ENCODE results near the gene MACROD2. TPM values are rescaled to one million over a fixed set of nuclear protein-coding genes. Genes with fewer than 3 reads are reported as not detected.

MACROD2 gene
- total RNA-seq, 1 donor from 2014 or later = 6.7 TPM

DNA sequence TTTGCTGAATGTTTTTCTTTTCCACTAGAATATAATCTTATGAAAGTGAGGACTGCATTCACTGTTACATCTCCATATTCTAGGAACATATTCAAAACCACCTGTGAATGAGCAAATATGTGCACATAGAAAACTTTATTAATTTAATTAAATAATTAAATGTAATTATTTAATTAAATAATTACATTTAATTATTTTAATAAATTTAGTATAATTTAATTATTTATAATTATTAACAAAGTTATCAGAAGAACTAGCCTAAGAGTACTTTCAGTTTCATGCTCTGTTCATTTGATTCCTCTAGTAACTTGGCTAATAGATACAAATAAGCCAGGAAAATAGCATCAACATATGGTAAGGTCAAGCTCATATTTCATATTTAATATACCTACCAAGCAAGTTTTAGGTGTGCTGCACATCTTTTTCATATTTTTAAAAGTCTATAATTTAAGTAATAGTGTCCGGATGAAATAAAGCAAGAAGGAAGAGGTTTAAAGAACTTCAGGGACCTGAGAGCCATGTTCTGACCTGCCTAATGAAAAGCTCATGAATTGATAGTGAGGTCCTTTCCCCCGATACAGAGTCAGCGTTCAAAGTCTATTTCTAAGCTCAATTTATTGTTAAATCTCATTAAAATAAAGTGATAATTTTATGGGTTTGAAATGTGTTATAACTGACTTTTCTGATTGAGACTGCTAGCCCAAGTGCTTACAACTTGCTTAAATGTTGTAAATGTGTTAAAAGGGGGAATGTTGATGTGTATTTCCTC lies 703.5 kb downstream of the MACROD2 start:
- TF ChIP-seq, protein P1, sequence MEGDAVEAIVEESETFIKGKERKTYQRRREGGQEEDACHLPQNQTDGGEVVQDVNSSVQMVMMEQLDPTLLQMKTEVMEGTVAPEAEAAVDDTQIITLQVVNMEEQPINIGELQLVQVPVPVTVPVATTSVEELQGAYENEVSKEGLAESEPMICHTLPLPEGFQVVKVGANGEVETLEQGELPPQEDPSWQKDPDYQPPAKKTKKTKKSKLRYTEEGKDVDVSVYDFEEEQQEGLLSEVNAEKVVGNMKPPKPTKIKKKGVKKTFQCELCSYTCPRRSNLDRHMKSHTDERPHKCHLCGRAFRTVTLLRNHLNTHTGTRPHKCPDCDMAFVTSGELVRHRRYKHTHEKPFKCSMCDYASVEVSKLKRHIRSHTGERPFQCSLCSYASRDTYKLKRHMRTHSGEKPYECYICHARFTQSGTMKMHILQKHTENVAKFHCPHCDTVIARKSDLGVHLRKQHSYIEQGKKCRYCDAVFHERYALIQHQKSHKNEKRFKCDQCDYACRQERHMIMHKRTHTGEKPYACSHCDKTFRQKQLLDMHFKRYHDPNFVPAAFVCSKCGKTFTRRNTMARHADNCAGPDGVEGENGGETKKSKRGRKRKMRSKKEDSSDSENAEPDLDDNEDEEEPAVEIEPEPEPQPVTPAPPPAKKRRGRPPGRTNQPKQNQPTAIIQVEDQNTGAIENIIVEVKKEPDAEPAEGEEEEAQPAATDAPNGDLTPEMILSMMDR (conservative IDR thresholded peaks at IDR 0.05) = no peak
- Mint-ChIP-seq H3K27me3 (peaks cover 4% of the 10 kb centered on the region), H3K9me3 (peaks cover 5% of the 10 kb centered on the region), H3K4me1 (ENCODE audit: unreplicated experiment) (peaks cover 41% of the 10 kb centered on the region), H3K4me3 (no peak overlapping the region), H3K36me3 (no peaks in the 10 kb centered on the region), H3K27ac (no peak overlapping the region)
- no peak for DNase-seq (ENCODE audit: extremely low spot score, unreplicated experiment)

DNA sequence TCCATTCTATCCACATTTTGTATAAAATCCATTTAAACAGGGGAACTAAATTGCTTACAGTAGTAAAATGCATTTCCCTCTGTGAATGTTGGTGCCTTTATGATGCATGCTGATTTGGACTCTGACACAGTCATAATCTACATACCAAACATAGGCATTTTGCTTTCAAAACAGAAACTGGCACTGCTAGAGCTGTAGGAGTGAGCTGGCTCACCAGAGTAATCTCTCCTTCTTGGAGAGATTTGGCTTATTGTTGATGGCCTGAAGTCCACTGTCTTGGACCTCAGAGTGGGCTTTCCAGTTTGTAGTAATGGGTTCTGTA lies 705.3 kb downstream of the MACROD2 start:
- H3K27ac Mint-ChIP-seq = peak overlapping the region; percentile 73

DNA sequence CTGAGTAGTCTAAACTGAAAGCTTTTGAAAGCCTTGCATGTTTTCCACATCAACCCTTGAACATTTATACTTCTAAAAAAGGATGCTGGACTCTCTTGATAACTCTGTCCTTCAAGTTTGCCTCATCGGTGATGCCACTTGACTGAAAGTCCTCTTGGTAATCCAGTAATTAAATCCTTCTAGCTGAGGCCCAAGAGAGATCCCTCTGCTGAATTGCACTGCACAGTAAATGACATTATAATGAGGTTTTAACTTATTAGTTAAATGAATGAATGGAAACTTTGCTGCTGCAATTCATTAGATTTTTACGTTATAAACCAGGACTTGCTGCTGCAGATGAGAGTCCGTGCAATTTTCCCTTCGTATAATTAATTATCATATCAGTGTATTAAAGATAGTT lies 706.0 kb downstream of the MACROD2 start:
- Mint-ChIP-seq H3K27ac (no peak overlapping the region), H3K36me3 (no peaks in the 10 kb centered on the region), H3K4me3 (no peak overlapping the region), H3K27me3 (no peaks in the 10 kb centered on the region), H3K9me3 (no peaks in the 10 kb centered on the region), H3K4me1 (ENCODE audit: unreplicated experiment) (peaks cover 38% of the 10 kb centered on the region)
- TF ChIP-seq, protein P1 (conservative IDR thresholded peaks at IDR 0.05) = no peak
- DNase-seq (ENCODE audit: extremely low spot score, unreplicated experiment) = no peak

More for the DNA sequence above, 705.3 kb downstream of the MACROD2 start:
- TF ChIP-seq, protein P1 (conservative IDR thresholded peaks at IDR 0.05) = no peak
- DNase-seq (ENCODE audit: extremely low spot score, unreplicated experiment) = no peak
- H3K4me3 Mint-ChIP-seq = no peak overlapping the region
- H3K9me3 Mint-ChIP-seq = no peaks in the 10 kb centered on the region
- H3K36me3 Mint-ChIP-seq = no peaks in the 10 kb centered on the region
- no peaks in the 10 kb centered on the region for H3K27me3 Mint-ChIP-seq
- H3K4me1 Mint-ChIP-seq (ENCODE audit: unreplicated experiment) = peaks cover 44% of the 10 kb centered on the region

DNA sequence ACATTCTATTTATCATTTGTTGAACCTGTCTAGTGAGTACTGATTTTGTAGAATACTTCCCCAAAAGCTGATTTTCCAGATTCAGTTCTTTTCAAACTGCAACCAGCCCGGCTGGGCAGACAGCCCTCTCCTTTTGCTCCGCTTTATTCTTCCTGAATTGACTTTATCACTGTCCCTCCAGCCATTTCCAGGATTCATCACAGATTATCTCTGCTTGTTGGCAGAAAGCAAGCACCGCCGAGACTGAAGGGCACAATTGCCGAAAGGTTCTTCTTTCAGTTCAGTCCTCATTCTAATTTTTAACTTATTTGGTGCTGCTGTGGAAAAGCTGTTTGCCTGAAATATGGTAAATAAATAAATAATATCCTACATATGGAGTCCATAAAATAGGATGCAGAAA lies 711.2 kb downstream of the MACROD2 start:
- no peaks in the 10 kb centered on the region for H3K27me3 Mint-ChIP-seq
- TF ChIP-seq, protein P1 (conservative IDR thresholded peaks at IDR 0.05) = no peak
- peak overlapping the region; percentile 21 for H3K27ac Mint-ChIP-seq
- no peak for DNase-seq (ENCODE audit: extremely low spot score, unreplicated experiment)
- peaks cover 39% of the 10 kb centered on the region for H3K4me1 Mint-ChIP-seq (ENCODE audit: unreplicated experiment)
- H3K4me3 Mint-ChIP-seq = no peak overlapping the region
- H3K9me3 Mint-ChIP-seq = no peaks in the 10 kb centered on the region
- no peaks in the 10 kb centered on the region for H3K36me3 Mint-ChIP-seq

DNA sequence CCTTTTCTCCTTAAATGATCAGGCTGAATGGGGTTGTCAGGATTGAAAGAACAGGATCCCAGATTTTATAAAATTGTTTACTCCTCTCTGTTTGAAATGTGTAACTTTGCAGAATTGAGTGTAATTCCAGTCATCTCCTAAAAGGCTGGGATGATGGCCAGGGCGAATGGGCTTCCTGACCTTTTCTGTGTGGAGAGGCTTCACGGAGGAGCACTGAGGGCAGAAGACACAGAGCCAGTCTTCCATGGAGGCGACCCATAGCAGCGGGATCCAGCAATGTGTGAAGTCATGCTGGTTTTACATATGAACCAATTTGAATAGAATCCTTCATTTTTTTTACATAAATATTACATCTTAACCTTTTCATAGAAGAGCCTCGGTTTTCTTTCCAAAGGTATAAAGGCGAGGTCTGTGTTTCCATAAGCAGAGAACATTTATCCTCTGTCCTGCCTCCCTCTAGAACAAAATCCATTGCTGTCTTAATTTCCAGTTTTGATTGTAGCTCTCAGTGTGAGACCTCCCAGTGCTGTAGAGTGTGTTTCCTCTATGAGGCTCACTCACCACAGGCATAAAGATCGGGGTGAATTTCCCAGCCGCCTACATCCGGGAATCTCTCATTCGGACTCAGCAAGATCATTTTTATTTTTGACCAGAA lies 711.8 kb downstream of the MACROD2 start:
- Mint-ChIP-seq H3K4me3 (no peak overlapping the region), H3K27ac (peak overlapping the region; percentile 67), H3K9me3 (no peaks in the 10 kb centered on the region), H3K36me3 (no peaks in the 10 kb centered on the region), H3K27me3 (no peaks in the 10 kb centered on the region), H3K4me1 (ENCODE audit: unreplicated experiment) (peaks cover 42% of the 10 kb centered on the region)
- DNase-seq (ENCODE audit: extremely low spot score, unreplicated experiment) = no peak
- TF ChIP-seq, protein P1 (conservative IDR thresholded peaks at IDR 0.05) = no peak
